GM12878 (cell line): Measurements from ENCODE around the gene CTNNA3. TPM values are rescaled to one million over a fixed set of nuclear protein-coding genes. Genes with fewer than 3 reads are reported as not detected.

Experiments
- ATAC-seq: fragments of 200-7000 bp; cut with Tn5 transposase; 3 replicates; pipeline ENCODE4 v1.9.1; 2020; ENCODE audit warnings: mild to moderate bottlenecking, moderate library complexity
- BruUV-seq: library from RNA; stranded (reverse); fragments of 400-500 nt; replicated peaks from 2 replicates; lab custom pipeline; 2021; lab: Mats Ljungman, UMichigan
- CTCF ChIA-PET: fragments of 300-600 bp; sonication (Branson Sonifier 250); formaldehyde crosslinking; extraction: SDS; loops from one replicate; lab custom pipeline; 2021; ENCODE audit warnings: inconsistent platforms; lab: Yijun Ruan, JAX
- POLR2A ChIA-PET: fragments of 350-600 bp; formaldehyde crosslinking; extraction: SDS; loops from one replicate; lab custom pipeline; 2021; ENCODE audit warnings: inconsistent platforms; lab: Charles Lee
- RAD21 ChIA-PET: fragments of 300-600 bp; sonication (Branson Sonifier 250); formaldehyde crosslinking; loops from one replicate; lab custom pipeline; 2023; ENCODE audit warnings: antibody characterized with exemption; ENCODE audit not compliant: unreplicated experiment; lab: Charles Lee
- SMC1A ChIA-PET: fragments of 300-600 bp; sonication (Branson Sonifier 250); formaldehyde crosslinking; loops from one replicate; lab custom pipeline; 2023; ENCODE audit not compliant: unreplicated experiment, uncharacterized antibody; lab: Charles Lee
- DNase-seq: peaks from one replicate; pipeline ENCODE4 v3.0.0-alpha.2; 2011; ENCODE audit warnings: low read depth, low spot score
- FAIRE-seq: peaks from 3 replicates; lab custom pipeline; 2011; peaks lifted over from hg19 to GRCh38; lab: Jason Lieb, UNC
- H2AFZ ChIP-seq: 2 replicates; pipeline ENCODE4 v1.6.0; 2011; ENCODE audit warnings: low read depth, low read length, control low read depth; ENCODE audit not compliant: control insufficient read depth
- H3K27ac ChIP-seq: 2 replicates; pipeline ENCODE4 v1.5.1; 2011; ENCODE audit warnings: control low read depth; ENCODE audit not compliant: control insufficient read depth, insufficient read depth
- H3K27me3 ChIP-seq, 2 experiments: replicated peaks in 1 of 2; 2 replicates each; pipeline versions ENCODE4 v1.6.0 to v1.6.1; 2011; ENCODE audit warnings: low read length in 1 of 2; ENCODE audit not compliant: control insufficient read depth in 2 of 2, insufficient read depth in 2 of 2
- H3K36me3 ChIP-seq, 2 experiments: 2 replicates each; pipeline ENCODE4 v1.5.1; 2011; ENCODE audit warnings: low read length in 1 of 2; ENCODE audit not compliant: control insufficient read depth in 2 of 2, insufficient read depth in 2 of 2
- H3K4me1 ChIP-seq: 2 replicates; pipeline ENCODE4 v1.6.1; 2011; ENCODE audit warnings: mild to moderate bottlenecking, low read length, moderate library complexity, mixed read lengths; ENCODE audit not compliant: control insufficient read depth, insufficient read depth
- H3K4me2 ChIP-seq: 2 replicates; pipeline ENCODE4 v1.6.0; 2011; ENCODE audit warnings: control low read depth; ENCODE audit not compliant: control insufficient read depth, insufficient read depth
- H3K4me3 ChIP-seq: fragments of 200-600 bp; sonication (generic); 2 replicates; pipeline ENCODE4 v1.5.1; 2016
- H3K79me2 ChIP-seq: 2 replicates; pipeline ENCODE4 v1.6.0; 2011; ENCODE audit warnings: low read length; ENCODE audit not compliant: control insufficient read depth, insufficient read depth
- H3K9ac ChIP-seq: 2 replicates; pipeline ENCODE4 v1.8.0; 2011; ENCODE audit warnings: low read length, control low read depth, mixed read lengths; ENCODE audit not compliant: control insufficient read depth, insufficient read depth
- H3K9me3 ChIP-seq: replicated peaks from 3 replicates; pipeline ENCODE4 v1.5.1; 2011; ENCODE audit warnings: mild to moderate bottlenecking, low read length; ENCODE audit not compliant: control insufficient read depth, insufficient read depth
- H4K20me1 ChIP-seq: 2 replicates; pipeline ENCODE4 v1.6.0; 2011; ENCODE audit not compliant: control insufficient read depth, insufficient read depth
- ATF3 ChIP-seq: IDR thresholded peaks from 2 replicates; pipeline ENCODE4 v1.6.1; 2011; ENCODE audit warnings: low read depth, mild to moderate bottlenecking, low read length, moderate library complexity, borderline replicate concordance; ENCODE audit errors: extremely low read depth
- BCL3 ChIP-seq: IDR thresholded peaks from 2 replicates; pipeline ENCODE4 v1.6.1; 2011; ENCODE audit warnings: borderline replicate concordance, low read depth, mild to moderate bottlenecking, moderate library complexity, low read length; ENCODE audit not compliant: insufficient read depth, poor library complexity, severe bottlenecking
- BRCA1 ChIP-seq: IDR thresholded peaks from 2 replicates; pipeline ENCODE4 v1.6.1; 2011; ENCODE audit warnings: low read depth, low read length, improper control_type of control experiment
- HDGF ChIP-seq: fragments of 450-650 bp; IDR thresholded peaks from 2 replicates; pipeline ENCODE4 v1.6.1; 2016; ENCODE audit warnings: antibody characterized with exemption
- KDM1A ChIP-seq: fragments of 200-600 bp; sonication (generic); IDR thresholded peaks from 2 replicates; pipeline ENCODE4 v1.6.1; 2016; ENCODE audit warnings: borderline replicate concordance
- NFIC ChIP-seq: IDR thresholded peaks from 2 replicates; pipeline ENCODE4 v1.6.1; 2012; ENCODE audit warnings: low read depth, mild to moderate bottlenecking, inconsistent platforms, low read length, moderate library complexity
- RELA ChIP-seq: fragments of 450-650 bp; IDR thresholded peaks from 2 replicates; pipeline ENCODE4 v1.8.0; 2014; ENCODE audit warnings: borderline replicate concordance; ENCODE audit not compliant: partially characterized antibody
- SIN3A ChIP-seq: IDR thresholded peaks from 2 replicates; pipeline ENCODE4 v1.6.1; 2012; ENCODE audit warnings: low read depth, low read length, improper control_type of control experiment
- SMARCA5 ChIP-seq: fragments of 450-650 bp; IDR thresholded peaks from 2 replicates; pipeline ENCODE4 v1.6.1; 2017; ENCODE audit warnings: mild to moderate bottlenecking
- SP1 ChIP-seq: IDR thresholded peaks from one replicate; pipeline ENCODE4 v1.6.1; 2011; ENCODE audit warnings: low read depth, low read length
- STAT3 ChIP-seq: IDR thresholded peaks from 2 replicates; pipeline ENCODE4 v1.6.1; 2011; ENCODE audit warnings: low read depth, low read length, improper control_type of control experiment
- TARDBP ChIP-seq: IDR thresholded peaks from 2 replicates; pipeline ENCODE4 v1.6.1; 2016; ENCODE audit warnings: borderline replicate concordance
- TCF7 ChIP-seq: IDR thresholded peaks from 2 replicates; pipeline ENCODE4 v1.6.1; 2014; ENCODE audit warnings: antibody characterized with exemption, borderline replicate concordance
- USF1 ChIP-seq: IDR thresholded peaks from 2 replicates; pipeline ENCODE4 v1.6.1; 2011; ENCODE audit warnings: borderline replicate concordance, low read depth, mild to moderate bottlenecking, moderate library complexity, mixed read lengths, low read length; ENCODE audit not compliant: insufficient read depth; ENCODE audit errors: extremely low read length
- YBX1 ChIP-seq: fragments of 450-650 bp; IDR thresholded peaks from 2 replicates; pipeline ENCODE4 v1.6.1; 2016; ENCODE audit warnings: antibody characterized with exemption
- YY1 ChIP-seq: IDR thresholded peaks from 2 replicates; pipeline ENCODE4 v1.6.1; 2011; ENCODE audit warnings: low read depth, mild to moderate bottlenecking, low read length
- ZNF217 ChIP-seq: fragments of 450-650 bp; IDR thresholded peaks from 2 replicates; pipeline ENCODE4 v1.6.1; 2017; ENCODE audit warnings: antibody characterized with exemption, mild to moderate bottlenecking
- WGBS: methylation state at CpG from one replicate; pipeline ENCODE4 v1.1.6; 2016; ENCODE audit warnings: low lambda C conversion rate; ENCODE audit not compliant: insufficient replicate concordance, insufficient coverage; ENCODE audit errors: missing lambda C conversion rate; 5-methylcytosine and 5-hydroxymethylcytosine counted together
- in situ Hi-C: fragments of 300-500 bp; cut with MboI; formaldehyde crosslinking; loops from 9 replicates; pipeline ENCODE4 v1.14.3; 2018; ENCODE audit warnings: mixed read lengths
- intact Hi-C: fragments of 100-400 bp; cut with micrococcal nuclease; formaldehyde crosslinking; loops from one replicate; pipeline ENCODE4 v1.14.2; 2022; ENCODE audit not compliant: unreplicated experiment
- polyA plus RNA-seq, 11 experiments: library from polyadenylated mRNA; depleted of rRNA in 4 of 11; unstranded in 6 of 11; stranded (reverse) in 5 of 11; fragments of >200 nt; fragmentation: Nextera tagmentation in 4 of 11; fragmentation: Illumina TruSeq in 1 of 11; extraction: Ambion mirVana in 4 of 11; extraction: Trizol in 1 of 11; gene quantifications; 1 replicate in 1 of 11; 2 replicates in 10 of 11; pipeline versions ENCODE4 v1.2.1 to v1.2.3, GENCODE V29; 2011 to 2016; ENCODE audit warnings: inconsistent platforms in 2 of 11, missing spikeins in 2 of 11, low read depth in 1 of 11
- total RNA-seq, 4 experiments: library from RNA; depleted of rRNA in 3 of 4; stranded (reverse); fragments of >200 nt in 3 of 4; fragmentation: Illumina TruSeq in 1 of 4; extraction: Trizol in 1 of 4; gene quantifications; 2 replicates each; pipeline versions ENCODE4 v1.2.1 to v1.2.3, GENCODE V29; 2013 to 2021
- TF ChIP-seq, protein P1 (sequence below): fragments of 150-350 bp; IDR thresholded peaks from 2 replicates; pipeline ENCODE4 v1.6.1; 2014; ENCODE audit warnings: mild to moderate bottlenecking, low read depth, low read length

The CTNNA3 gene
- total and polyA plus RNA-seq, 10 of the 15 experiments (the other 5 are each of a cell fraction or from before 2014, with no cell fraction given) = under 0.01 to 4.5 (median 0.22) TPM; not detected in 2

DNA sequence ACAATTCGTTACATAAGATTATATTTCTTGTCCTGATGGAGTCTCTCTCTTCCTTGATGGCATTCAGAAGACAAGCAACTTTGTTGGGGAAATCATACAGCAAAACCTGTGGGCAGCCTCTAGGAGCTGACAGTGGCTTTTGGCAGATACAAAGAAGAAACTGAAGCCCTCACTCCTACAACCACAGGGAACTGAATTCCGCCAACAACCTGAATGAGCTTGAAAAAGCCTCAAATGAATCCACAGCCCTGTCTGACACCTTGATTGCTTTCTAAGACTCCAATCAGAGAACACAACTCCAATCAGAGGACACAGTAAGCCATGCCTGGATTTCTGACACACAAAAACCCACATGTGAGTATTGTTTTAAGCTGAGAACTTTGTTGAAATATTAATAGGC, 1346.9 kb downstream of the CTNNA3 start:
- H3K36me3 ChIP-seq = no peaks in the 10 kb centered on the region
- H4K20me1 ChIP-seq = no peaks in the 10 kb centered on the region
- DNase-seq = no peak
- ChIA-PET CTCF (no interaction called here), SMC1A (no interaction called here), POLR2A (no interaction called here), RAD21 (no interaction called here)
- H3K9me3 ChIP-seq = no peaks in the 10 kb centered on the region
- FAIRE-seq = no peak
- no peak for TF ChIP-seq HDGF
- TF ChIP-seq RELA = no peak
- no peak for TF ChIP-seq ATF3
- TF ChIP-seq YBX1 = no peak
- TF ChIP-seq STAT3 = no peak
- TF ChIP-seq BRCA1 = no peak
- no peak for TF ChIP-seq YY1
- no peak for TF ChIP-seq SIN3A
- TF ChIP-seq, protein P1, sequence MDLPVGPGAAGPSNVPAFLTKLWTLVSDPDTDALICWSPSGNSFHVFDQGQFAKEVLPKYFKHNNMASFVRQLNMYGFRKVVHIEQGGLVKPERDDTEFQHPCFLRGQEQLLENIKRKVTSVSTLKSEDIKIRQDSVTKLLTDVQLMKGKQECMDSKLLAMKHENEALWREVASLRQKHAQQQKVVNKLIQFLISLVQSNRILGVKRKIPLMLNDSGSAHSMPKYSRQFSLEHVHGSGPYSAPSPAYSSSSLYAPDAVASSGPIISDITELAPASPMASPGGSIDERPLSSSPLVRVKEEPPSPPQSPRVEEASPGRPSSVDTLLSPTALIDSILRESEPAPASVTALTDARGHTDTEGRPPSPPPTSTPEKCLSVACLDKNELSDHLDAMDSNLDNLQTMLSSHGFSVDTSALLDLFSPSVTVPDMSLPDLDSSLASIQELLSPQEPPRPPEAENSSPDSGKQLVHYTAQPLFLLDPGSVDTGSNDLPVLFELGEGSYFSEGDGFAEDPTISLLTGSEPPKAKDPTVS = no peak
- no peak for TF ChIP-seq TCF7
- TF ChIP-seq TARDBP = no peak
- TF ChIP-seq SP1 = no peak
- no peak for TF ChIP-seq USF1
- TF ChIP-seq KDM1A = no peak
- no peak for TF ChIP-seq SMARCA5
- no peak for TF ChIP-seq BCL3
- TF ChIP-seq ZNF217 = no peak
- no peak for TF ChIP-seq NFIC
- no peak overlapping the region for H3K4me3 ChIP-seq
- no peaks in the 10 kb centered on the region for H3K4me1 ChIP-seq
- no peaks in the 10 kb centered on the region for H3K79me2 ChIP-seq
- ATAC-seq = no peak
- H3K27me3 ChIP-seq = no peaks in the 10 kb centered on the region
- intact Hi-C loops = no loop called here
- H3K4me2 ChIP-seq = no peak overlapping the region
- H3K27ac ChIP-seq = no peak overlapping the region
- WGBS = 0% methylated on average over 2 of the region's 2 CpGs
- BruUV-seq = no TSS peak
- H3K9ac ChIP-seq = no peak overlapping the region
- H2AFZ ChIP-seq = no peak overlapping the region
- in situ Hi-C loops = no loop called here
